HuH-7.5 (cell line): ENCODE results near the gene BCAP31.

ENCODE experiments used
- DNase-seq: peaks from one replicate; pipeline ENCODE4 v3.0.0; 2011; ENCODE audit warnings: low spot score

Gene BCAP31

DNA sequence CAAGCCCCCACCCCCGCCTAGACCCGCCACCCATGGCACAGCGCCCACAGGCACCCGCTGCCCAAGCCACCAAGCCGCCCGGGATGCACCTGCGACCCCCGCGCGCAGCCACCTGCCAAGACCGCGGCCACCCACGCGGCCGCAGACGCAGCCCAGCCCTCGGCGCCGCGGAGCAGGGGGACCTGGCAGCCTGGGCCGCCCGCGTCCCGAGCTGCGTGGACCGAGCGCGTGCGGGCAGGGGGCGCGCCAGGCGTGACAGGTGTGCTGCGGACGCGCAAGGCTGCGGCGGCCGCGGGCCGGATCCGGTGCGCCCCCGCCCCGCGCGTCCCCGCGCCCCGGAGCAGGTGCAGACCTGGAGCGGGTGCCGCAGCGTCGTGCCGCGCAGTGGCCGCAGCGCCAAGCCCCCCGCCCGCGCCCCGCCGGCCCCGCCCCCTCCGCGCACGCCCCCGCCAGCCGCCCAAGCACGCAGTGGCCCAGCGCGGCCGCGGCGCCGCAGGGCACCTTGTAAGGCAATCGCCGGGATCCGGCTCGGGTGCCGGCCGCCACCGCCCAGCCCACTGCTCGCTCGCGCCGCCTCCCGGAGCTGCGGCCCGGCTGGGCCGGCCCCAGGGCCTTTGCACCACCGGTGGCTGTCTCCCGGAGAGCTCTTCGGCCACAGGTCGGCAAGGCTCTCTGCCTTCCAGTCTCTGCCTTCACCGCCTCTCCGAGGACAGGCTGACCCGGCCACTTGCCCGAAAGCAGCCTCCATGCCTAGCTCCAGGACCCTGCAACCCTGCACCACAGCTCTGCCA lies 50.6 kb downstream of the BCAP31 start, which contains the start of gene PNCK:
Gene PNCK, minus strand, starts transcription at position 386 of the 791 bp plus-strand sequence. CDS start 737 bp downstream, outside the sequence.
- no peak for DNase-seq

DNA sequence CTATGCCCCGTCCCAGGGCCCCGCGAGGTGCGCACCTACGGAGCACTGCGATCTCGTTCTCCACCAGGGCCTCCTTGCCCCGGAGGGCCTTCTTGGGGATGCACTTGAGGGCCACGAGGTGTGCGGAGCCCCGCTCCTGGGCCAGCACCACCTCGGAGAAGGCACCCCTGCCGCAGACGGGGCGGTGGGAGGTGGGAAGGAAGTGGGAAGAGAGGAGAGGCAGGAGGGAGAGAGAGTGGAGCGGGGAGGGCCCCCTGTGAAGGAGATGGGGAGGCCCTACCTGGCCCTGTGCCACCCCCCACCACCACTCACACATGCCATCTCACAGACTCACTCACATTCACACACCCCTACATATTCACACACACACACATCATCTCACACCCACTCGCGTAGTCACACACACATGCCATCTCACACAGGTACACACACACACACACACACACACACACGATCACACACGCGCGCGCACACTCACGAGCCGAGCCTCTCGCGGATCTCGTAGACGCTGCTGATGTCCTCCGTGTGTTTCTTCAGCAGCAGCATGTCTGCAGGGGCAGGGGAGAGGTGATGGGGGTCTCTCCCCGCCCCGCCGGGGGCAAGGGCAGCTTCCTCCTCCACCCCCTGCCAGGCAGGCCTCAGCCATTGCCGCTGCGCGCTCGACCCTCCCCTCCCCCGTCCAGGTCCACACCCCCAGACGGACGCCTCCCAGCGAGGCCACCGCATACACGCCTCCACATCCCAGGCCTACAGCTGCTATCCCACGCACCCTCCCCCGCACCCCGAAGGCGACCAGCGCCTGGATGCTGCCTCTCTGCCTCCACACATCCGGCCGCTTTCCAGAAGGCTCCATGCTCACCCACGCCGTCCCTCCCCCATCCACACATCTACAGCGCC lies 51.4 kb downstream of the BCAP31 start:
- DNase-seq, result no peak

DNA sequence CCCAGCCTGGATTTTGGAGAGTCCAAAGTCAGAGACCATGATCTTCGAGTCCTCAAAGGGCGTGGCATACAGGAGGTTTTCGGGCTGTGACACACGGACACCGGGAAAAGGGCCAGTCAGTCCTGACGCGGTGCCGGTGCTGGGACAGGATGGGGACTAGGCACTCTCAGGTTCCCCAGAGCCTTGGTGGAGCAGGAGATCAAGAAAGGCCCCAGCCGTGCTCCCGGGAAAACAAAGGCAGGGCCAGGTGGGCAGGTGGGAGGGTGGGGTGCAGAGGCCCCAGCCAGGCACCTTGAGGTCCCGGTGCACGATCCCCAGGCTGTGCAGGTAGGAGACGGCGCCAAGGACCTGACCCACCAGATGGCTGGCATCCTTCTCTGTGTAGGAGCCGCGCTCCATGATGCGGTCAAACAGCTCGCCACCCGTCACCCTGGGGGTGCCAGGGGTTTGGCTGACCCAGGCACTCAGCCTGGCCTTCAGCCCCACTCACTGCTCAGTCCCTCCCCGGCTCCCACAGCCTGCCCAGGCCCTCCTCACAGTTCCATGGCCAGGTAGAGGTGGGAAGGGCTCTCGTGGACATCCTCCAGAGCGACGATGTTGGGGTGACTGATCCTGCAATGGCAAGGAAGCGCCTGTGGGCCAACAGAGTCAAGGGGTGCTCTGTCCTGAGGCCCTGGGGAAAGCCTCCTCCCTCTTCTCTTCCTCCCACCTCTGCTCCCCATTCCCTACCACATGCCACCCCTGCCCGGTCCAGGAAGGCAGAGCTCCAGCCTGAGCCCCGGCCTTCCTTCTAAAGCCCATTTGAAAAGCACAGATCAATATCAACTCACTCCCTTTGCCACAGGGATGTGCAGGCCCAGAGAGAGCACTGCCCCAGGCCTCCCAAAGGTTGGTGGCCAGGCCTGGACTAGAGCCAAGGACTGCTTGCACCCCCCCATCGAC lies 52.3 kb downstream of the BCAP31 start:
- DNase-seq, result no peak

DNA sequence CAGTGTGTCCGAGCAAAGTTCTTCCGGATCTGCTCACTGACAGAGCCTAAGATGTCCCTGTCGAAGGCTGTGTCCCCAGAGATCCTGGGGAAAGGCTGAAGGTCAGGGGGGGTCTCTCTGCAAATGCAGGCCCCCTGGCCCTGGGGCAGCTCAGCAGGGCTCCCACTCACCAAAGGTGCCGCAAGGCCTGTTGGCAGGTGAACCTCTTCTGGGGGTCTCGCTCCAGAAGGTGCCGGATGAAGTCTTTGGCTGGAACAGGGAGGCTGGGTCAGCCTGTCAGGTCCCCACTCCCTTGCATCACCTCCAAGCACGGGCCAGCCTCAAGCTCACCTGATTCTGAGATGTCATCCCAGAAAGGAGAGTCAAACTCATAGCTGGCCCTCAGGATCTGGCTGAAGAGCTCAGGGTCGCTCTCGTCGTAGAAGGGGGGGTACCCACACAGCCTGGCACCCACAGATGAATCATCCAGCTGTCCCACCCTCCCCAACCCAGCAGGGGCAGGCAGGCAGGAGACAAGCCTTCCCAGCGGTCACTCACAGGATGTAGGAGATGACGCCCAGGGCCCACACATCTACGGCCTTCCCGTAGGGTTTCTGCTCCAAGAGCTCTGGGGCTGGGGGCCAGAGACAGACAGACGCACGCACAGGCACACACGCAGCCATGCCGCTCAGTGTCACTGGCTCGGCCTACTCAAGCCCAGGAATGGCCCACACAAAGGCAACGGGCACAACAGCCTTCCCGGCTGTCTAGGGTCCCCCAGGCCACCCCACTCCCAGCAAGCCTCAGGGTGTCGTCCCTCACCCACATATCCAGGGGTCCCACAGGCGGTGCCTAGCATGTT lies 53.2 kb downstream of the BCAP31 start:
- DNase-seq, result no peak

DNA sequence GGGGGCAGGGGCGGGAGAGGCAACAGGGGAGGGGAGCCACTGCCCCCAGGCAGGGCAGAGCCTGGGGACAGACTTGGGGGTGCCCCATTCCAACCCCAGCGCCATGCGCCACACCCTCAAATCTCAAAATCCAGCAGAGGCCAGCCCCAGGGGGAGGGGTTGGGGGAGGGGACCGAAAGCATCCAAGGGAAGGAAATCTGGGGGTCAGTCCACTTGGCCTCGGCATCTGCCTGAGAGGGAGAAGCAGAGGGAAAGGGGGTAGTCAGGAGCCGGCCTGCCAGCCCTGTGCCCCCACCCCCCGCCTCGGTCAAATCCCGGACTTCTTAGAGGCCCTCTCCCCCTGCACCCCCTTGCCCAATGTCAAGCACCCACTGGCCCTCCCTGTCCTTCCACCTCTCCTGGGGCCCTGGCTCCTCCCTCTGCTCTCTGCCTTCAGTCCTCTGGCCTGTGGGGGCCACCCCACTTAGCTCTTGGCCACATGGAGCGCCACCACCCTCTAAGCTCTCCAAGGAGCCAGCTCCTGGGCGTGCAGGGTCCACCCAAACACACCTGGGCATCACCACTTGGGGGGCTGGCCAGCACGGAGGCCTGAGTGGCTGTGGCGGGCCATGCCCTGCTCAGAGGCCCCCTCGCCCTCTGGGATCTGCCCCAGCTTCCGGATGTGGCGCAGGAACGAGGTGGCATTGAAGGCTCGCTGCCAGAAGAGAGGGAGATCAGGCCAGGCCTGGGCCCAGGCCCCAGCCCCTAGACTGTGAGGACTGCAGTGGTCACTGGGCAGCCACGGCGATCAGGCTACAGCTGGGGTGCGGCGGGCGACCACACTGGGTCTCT lies 54.1 kb downstream of the BCAP31 start:
- no peak for DNase-seq

DNA sequence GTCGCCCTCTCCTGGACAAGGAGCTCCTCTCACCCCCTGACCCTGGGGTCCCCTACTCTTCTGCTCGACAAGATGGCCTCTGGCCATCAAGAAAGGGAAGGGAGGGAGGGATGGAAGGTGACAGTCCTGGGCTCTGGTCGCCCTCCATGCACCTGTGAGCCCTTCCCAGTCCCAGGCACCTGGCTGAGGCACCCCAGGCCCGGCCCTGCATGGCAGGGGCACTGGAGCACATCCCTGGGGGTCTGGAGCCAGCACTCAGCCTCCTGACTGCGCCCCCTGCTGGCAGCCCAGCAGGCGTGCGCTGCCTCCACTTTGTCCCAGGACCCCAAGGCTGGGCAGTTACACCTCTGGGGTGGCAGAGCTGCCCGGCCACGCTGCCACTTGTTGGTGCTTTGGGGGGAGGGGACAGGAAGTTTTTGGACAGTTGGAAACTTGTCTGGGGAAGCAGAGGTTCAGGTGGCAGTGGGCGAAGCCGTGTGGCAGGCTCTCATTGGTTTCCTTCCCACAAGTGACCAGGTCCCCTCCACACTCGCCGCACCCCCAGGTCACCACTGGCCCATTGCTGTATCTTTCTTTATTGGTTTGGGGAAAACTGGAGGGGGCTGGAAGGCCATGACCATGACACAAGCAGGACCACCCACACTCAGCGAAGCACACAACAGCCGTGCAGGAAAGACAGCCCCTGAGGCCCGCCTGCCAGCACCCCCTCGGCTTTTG lies 54.9 kb downstream of the BCAP31 start:
- peak; percentile 67 for DNase-seq

DNA sequence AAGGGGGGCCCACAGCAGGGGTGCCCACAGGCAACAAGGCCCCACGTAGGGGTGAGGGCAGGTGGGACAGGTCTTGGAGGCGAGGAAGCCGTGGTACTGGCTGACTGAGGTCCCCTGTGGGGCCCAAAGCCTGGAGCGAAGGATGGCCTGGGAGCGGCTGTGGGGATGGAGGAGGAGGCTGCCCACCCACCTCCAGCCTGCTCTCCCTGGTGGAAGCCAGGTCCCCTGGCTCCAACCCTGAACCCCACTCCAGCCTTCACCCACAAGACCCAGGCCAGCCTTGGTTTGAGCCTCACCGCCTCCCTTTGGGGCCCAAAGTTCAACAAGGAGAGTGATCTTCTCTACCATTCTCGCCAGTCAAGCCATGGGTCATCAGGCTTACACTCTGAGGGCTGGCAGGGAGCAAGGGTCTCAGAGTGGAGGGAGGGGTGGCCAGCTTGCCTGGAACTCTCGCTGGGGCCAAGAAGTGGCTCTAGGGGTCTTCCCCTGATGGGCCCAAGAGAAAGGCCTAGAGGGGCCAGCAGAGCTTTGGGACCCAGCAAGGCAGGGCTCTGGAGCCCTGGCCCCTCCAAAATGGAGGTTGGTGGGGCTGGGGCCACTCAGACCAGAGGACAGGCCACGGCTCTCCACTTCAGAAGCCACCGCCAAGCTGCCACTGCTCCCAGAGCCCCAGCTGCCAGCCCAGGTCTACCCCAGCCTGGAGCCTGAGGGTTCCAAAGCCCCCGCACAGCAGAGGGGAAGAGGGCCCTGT lies 55.6 kb downstream of the BCAP31 start:
- DNase-seq, result no peak

DNA sequence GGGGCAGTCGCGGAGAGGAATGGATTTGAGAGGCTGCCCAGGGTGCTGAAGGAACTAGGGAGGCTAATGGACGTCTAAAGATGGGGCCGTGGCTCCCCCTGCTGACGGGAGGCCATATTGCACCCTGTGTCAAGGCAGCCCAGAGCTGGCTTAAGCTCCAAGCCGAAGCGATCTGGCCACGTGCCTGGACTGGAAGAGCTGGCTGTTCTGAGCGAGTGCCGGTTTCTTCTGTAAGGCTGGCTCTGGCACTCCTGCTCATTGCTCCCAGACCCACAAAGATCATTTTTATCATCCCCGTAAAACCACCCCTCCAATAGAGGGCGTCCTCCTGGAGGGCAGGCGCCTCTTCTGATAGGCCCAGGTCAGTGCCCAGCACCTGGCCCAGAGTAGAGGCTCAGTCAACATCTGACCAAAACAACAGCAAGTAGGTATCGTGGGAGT lies 56.2 kb downstream of the BCAP31 start:
- peak; percentile 75 for DNase-seq

DNA sequence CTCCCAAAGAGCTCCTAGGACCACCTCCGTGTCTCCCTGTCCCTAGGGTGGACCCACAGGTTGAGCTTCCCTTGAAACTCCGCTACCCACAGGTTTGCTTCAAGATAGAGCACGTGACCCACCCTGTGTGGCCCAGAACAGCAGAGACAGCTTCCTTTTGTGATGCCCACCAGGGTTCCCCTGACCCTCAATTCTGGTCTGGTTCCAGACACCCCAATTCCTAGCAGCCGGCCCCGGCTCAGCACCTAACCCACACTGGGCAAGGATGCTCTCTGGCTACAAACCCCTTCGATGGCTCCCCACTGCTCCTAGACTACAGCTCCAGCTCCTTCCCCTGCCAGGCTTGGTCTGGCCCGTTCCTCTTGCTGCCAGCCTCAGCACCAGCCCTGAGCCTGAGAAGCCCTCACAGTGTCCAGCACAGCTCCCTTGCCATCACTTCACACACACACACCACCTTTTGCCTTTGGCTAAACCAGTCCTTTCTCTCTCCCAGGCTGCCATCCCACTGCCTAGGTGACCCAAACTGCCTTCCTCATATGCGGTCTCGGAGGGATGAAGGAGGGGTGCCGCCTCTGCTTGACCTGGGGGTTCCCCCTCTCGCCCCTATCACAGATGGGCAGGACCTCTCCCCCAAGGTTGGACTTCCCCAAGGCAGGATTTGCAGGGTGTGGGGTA lies 56.8 kb downstream of the BCAP31 start:
- no peak for DNase-seq

DNA sequence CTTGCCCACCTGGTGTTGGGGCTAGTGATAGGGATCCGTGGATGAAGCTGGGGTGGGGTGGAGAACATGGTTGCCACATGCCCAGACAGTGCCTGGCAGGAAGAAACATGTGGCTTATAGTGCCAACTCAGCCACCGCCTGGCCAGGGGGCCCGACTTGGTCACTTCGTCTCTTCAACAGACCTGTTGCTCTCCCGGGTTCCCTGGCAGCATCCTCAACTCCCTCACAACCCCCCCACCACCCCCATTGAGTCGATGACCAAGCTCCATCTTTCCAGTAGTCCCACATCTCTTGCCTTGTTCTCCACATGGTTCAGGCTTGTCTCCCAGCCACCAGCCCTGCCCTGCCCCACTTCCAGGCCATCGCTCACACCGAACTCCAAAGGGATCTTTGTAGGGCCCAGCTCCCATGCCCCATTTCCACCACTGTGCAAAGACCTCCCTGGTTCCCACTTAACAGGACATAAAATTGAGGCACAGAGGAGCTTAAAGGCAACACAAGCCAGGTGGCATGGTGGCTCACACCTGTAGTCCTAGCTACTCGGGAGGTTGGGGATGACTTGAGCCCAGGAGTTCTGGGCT lies 58.4 kb downstream of the BCAP31 start:
- DNase-seq, result no peak

DNA sequence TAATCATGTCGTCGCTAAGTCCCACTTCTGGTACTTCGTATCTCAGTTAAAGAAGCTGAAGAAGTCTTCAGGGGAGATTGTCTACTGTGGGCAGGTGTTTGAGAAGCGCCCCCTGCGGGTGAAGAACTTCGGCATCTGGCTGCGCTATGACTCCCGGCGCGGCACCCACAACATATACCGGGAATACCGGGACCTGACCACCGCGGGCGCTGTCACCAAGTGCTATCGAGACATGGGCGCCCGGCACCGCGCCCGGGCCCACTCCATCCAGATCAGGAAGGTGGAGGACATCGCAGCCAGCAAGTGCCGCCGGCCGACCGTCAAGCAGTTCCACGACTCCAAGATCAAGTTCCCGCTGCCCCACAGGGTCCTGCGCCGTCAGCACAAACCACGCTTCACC lies 61.9 kb downstream of the BCAP31 start:
- DNase-seq, result no peak

DNA sequence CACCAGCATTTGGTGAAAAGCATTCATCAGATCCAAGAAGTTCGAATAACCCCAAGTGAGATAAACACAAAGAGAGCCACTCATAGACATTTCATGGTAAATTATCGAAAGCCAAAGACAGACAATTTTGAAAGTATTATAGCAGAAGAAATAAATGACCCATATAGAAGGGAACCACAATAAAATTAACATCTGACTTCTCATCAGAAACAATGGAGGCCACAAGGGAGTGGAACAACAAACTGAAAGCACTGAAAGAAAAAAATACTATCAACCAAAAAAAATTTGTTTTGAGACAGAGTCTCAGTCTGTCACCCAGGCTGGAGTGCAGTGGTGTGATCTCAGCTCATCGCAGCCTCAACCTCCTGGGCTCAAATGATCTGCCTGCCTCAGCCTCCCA lies 64.9 kb downstream of the BCAP31 start:
- no peak for DNase-seq

DNA sequence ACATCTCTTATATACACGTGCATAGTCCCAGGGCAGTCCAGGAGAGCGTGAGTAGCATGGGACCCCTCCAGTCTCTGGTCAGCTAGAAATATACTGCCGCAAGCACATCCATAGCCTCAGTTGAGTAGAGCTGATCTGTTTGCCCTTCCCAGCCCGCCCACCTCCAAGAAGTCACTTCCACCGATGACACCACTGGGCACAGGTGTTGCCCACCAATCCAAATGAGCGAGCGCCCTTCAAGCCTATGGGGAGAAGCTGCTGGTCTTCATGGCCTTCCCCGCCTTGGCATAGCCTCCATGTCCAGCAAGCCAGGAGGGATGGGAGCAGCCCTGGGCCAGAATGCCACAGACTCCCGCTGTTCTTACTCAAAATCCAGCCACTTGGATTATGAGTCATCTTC lies 67.0 kb downstream of the BCAP31 start:
- DNase-seq, result no peak

DNA sequence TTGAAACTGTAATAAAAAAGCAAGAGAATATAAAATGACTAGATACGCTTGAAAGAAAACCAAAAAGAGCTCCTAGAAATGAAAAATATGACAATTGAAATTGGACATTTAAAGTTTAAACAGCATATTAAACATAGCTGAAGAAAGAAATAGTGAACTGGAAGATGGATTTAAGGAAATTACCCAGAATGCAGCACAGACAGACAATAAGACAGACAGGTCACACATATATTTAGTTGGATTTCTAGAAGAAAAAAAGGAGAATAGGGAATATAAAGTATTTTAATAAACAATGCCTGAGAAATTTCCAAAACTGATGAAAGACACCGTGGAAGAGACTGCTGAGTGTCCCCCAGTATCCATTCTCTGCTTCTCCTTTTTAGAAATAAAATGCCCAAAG lies 70.6 kb downstream of the BCAP31 start:
- DNase-seq, result no peak

DNA sequence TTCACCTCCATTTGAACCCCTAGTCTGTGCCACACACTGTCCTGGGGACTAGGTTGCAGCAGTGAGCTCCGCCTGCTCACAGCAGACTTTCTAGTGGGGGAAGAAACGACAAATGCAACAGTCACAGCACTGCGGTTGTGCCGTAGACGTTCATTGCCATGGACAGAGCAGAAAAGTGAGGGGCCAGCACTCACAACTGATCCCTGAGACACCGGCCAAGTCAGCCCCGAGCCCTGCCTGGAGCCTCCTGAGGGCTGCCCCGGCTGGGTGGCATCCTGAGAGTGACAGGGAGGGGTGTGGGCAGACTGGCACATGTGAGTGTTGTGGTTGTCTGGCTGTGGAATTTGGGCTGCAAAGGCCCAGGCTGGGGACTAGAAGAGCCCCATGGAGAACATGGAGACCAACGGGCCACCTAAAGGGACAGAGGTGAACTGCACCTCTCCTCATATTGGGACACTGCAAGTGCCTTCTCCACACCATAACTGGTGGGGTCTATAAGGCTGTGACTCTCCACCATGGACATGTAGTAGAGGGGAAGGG lies 72.6 kb downstream of the BCAP31 start:
- DNase-seq, result no peak

DNA sequence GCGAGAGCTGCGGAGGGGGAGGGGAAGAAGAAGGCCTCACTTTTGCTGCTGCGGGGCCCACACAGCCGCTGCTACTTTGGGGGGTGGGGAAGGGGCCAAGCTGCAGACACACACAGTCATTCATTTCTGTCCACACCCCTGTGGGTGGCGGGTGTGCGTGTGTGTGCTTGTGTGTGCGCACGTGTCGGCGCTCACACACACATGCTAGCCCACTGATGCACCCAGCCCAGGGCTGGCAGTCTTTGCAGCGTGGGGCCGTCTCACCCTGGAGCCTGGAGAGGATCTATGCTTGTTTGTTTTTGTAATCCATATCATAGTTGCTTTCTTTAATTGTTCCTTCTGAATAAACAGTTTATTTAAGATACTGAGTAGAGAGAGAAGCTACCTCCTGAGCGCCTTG lies 73.2 kb downstream of the BCAP31 start:
- DNase-seq, result no peak
